GM18499 (cell line): ENCODE data around the gene SEC14L1.
"Not testable (repeated sequence)": the region's sequence is repeated elsewhere in the genome, so short reads cannot be mapped to it uniquely, and the experiment has no call there.

Experiments
- ATAC-seq: cut with Tn5 transposase; IDR thresholded peaks from one replicate; pipeline ENCODE4 v1.9.1; 2021; ENCODE audit warnings: moderate number of reproducible peaks; ENCODE audit not compliant: insufficient read depth, unreplicated experiment

Gene SEC14L1

GRCh38 chr17:77230436-77230830, 89.7 kb downstream of the SEC14L1 start:
- ATAC-seq = no peak

DNA sequence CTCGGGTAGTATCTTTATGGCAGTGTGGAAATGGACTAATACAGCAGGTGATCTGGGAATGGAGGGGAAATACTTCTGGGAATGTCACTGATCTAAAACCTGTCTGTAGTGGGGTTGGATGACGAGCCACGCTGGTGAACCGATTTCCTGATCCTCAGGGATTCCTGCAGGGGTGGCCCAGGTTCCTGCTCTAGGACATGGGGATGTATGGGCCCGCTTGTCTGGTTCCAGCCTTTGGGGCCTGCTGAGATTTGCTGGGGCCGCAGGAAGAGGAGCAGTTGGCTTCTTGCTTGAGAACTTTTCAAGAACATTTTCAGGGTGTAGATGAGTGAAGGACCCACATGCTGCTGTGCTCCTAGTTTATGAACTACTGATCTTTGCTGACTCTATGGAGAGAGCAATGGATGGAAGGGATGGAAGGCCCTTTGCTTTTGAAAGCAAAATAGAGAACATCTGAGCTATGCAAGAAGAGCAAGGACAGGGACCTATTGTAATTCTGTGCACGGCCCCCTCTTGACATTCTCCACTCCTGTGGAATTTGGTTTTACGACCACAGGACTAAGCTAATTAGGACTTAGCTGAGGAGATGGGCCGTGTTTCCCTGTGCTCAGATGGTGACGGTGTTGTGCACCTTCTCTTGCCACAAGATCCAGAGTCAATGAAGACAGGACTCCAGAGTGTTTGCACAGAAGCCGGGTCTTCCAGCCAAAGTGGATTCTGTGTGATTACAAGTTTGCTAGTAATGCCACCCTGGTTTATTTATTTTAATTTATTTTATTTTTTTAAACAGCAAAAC, 90.5 kb downstream of the SEC14L1 start:
- no peak for ATAC-seq

DNA sequence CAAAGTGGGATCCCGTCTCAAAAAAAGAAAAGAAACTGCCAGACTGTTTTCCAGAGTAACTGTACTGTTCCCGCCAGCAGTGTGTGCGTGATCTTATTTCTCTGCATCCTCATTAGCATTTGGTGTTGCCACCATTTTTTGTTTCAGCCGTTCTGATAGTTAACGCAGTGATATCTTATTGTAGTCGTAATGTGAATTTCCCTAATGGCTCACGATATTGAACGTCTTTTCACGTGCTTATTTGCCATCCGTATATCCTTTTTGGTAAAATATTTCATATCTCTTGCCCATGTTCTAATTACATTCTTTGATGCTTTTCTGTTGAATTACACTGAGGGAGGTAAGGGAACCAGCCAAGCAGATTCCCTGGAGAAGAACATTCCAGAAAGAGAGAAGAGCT, 92.4 kb downstream of the SEC14L1 start:
- no peak for ATAC-seq

DNA sequence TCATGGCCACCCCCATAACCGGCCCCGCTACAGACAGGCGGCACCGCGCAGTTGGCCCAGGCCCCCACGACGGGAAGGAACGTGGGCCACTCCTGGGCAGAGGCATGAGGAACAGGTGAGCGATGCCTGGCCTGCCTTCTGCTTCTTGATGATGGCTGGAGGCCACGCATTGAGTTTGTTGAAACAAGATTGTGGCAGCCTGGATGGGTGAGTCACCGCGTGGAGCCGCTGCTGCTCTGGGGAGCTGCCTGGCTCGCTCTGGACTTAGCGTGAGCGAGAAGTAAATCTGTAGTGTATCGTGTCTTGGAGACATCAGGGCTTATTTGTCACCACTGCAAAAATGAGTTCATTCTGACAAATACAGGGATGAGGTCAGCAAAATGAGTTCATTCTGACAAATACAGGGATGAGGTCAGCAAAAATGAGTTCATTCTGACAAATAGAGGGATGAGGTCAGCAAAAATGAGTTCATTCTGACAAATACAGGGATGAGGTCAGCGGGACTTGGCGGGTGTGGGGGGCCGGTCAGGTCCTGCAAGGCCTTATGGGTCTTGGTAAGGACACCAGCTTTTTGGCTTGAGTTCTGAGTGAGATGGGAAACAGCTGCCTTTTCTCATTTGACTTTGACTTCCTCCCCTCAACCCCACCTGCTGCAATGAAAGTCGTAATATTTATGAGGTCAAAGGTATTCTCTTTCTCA, 93.0 kb downstream of the SEC14L1 start:
- ATAC-seq = no peak

DNA sequence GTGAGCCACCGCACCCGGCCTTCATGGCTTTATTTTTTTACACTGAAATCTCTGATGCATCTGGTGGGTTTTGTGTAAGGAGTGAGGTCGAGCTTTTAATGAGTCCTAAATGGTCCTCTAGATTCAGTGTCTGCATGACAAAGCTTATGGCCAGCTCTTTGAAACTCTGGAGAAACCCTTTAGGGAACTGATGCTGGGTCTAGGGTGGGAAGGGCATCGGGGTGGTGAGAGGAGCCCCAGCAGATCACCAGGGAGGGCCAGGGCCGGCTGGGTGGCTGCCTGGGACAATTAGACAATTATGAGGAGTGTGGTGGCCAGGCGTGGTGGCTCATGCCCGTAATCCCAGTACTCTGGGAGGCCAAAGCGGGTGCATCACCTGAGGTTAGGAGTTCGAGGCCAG, 93.9 kb downstream of the SEC14L1 start:
- no peak for ATAC-seq

DNA sequence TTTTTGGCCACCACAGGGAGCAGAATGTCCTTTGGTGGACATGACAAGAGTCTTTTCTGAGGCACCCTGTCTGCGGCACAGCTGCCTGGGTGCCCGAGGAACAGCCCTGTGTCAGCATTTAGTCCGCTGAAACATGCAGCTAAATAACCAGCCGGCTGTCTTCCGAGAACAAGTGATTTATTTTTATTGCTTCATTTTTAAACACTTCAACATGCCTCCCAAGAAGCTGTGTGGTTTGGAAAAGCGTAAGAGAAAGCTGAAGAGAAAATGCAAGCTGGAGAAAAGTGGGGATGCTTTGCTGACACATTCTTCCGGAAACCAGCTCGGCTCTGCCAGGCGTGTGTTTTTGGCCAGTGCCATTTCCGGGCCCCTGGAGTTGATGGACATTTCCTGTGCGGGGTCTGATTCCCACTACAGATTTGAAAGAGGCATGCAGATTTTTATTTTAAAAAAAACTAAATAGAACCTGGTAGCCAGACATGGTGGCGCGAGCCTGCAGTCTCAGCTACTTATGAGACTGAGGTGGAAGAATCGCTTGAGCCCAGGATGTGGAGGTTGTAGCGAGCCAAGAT, 94.7 kb downstream of the SEC14L1 start:
- ATAC-seq = no peak

- no peak for ATAC-seq
Observed at GRCh38 chr17:77237232-77238008, 96.7 kb downstream of the SEC14L1 start.

- no peak for ATAC-seq
Observed at GRCh38 chr17:77240976-77241375, 100.2 kb downstream of the SEC14L1 start.

GRCh38 chr17:77242118-77242851, 101.5 kb downstream of the SEC14L1 start:
- no peak for ATAC-seq

GRCh38 chr17:77245162-77245926, 104.6 kb downstream of the SEC14L1 start:
- ATAC-seq = no peak

DNA sequence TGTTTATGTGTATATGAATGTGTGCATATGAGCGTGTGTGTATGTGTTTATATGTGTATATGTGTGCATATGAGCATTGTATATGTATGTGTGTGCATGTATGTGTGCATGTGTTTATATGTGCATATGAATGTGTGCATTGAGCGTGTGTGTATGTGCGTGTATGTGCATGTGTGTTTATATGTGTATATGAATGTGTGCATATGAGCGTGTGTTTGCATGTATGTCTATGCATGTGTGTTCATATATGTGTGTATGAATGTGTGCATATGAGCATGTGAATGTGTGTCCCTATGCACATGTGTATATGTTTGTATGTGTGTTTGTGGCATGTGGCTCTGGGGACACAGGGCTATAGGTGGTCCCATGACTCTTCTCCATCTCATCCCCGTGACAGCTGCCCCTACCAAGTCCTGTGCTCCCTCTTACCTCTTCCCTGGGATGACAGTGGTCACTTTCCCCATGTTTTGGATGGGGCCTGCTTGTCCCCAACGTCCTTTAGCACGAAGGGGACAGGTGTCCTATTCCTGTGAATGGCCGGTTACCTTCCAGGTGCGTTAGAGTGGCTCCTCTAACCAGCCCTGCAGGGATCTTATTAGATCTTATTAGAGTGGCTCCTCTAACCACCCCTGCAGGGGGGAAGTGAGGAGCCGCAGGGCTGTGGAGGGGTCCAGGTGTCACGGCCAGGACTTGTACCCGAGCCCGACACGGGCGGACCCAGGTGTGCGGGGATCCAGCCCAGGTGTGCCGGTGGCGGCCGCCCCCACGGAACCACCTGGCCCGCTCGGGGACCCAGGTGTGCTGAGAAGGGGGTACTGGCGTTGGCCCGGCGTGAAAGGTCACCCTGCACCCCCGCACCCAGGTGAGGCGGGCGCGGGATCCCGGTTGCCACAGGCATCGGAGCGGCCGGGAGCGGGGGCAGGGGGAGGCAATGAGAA, 105.6 kb downstream of the SEC14L1 start:
- ATAC-seq = no peak

DNA sequence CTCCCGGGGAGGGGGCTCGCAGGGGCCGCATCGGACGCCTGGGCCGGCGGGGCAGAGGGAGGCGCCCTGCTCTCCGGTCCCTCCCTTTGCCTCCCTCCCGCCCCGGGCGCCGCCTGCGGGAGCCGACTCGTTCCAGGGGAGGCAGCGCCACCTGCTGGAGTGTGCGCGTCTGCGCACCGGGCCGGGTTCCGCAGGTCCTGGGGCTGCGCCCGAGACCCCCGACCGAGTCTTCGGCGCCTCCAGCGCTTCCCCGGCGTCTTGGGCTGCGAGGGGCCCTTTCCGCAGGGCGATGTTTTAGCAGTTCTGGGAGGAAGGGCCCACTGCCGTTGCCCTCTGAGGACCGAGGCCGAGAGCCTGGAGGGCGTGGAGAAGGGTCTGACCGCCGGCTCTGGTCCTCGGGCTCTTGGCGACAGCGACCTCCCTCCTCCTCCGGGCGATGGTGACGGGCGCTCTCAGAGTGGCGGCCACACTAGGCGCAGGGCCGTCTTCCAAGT, 106.3 kb downstream of the SEC14L1 start:
- ATAC-seq = no peak

DNA sequence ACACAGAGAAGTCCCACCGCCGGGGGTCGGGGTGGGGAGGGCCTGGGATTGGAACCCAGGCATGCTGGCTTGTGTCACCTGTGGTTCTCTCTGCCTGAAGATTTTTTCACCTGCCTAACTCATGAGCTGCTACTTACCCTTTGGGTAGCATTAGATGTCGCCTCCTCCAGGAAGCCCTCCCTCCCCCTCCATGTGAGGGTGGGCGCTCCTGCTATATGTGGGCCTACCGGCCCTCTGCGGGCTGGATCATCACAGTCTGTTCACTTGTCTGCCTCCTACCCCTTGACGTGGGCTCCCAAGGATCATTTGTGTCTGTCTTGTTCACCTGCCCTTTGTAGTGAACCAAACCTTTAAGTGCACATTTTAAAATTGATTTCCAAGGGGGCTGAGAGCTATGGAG, 106.8 kb downstream of the SEC14L1 start:
- ATAC-seq = no peak

DNA sequence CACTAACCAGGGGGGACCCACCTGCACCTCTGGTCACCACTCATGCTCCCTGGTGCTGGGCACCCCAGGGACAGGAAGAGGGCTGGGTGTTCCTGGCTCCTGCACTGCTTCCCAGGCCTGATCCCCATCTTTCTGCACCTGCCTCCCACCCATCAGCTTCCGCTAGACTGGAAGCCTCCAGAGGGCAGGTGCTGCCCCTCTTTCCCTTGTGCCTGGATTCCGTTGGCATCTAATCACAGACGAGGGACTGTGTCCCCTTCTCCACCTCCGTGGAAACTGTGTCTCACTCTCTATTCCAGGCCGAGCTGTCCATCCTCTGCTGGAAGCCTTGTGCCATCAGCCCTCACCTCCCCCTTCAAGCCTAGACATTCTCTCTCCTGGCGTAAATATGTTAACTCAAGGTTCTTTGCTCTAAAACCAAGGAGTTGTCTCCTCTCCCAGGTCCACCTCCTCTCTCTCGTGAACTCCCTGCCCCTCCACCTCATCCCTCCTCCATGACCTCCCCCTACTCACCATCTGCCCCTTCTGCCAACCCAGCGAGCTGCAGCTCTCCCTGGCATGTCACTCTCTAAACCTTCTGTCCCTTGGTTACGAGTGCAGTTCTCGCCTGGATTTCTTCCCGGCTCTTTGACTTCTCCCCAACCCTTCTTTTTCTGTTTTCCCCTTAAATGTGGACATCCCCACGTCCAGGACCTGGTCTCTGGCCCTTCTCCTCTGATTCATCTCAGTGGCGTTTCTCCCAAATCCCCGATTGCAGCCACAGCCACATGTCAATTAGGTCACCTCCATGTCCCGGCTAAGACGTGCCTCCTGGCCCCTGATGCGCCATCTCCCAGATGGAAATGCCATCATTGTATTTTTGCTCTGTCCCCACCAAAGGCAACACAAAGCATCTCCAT, 107.7 kb downstream of the SEC14L1 start:
- ATAC-seq = no peak

DNA sequence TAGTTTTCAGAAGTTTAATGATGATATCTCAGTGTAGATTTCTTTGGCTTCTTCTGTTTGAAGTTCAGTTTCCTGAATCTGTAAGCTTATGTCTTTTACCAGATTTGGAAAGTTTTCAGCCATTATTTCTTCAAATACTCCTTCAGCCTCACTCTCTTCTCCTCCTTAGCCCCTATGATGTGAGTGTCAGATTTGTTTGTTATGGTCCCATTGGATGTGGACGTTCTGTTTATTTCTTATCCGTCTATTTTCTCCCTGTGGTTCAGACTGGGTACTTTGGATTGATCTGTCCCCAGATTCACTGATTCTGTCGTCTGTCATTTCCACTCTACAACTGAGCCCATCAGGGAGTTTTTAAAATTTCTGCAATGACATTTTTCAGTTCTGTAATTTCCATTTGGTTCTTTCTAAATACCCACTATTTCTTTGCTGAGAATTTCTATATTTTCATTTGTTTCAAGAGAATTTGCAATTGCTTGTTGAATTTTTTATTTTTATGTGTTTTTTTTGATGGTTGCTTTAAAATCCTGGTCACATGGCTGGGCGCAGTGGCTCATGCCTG, 110.9 kb downstream of the SEC14L1 start:
- no peak for ATAC-seq

DNA sequence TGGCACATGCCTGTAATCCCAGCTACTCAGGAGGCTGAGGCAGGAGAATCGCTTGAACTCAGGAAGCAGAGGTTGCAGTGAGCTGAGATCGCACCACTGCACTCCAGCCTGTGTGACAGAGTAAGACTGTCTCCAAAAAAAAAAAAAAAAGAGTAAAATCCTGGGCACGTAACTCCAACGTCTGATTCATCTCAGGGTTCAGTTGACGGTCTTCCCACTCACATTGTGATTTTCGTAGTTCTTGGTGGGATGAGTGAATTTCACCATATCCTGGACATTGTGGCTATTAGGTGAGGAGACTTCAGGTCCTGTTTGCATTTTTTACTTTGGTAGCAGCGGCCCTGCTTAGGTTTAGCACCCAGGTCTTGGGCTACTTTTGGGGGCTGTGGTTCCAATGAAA, 111.5 kb downstream of the SEC14L1 start:
- ATAC-seq = not testable (repeated sequence)

GRCh38 chr17:77253611-77254051, 112.9 kb downstream of the SEC14L1 start:
- no peak for ATAC-seq
